ENCODE data around the gene WDPCP. TPM values are rescaled to one million over a fixed set of nuclear protein-coding genes. Genes with fewer than 3 reads are reported as not detected.

The WDPCP gene
- total RNA-seq, 1 donor from 2014 or later, result 13.3 TPM

DNA sequence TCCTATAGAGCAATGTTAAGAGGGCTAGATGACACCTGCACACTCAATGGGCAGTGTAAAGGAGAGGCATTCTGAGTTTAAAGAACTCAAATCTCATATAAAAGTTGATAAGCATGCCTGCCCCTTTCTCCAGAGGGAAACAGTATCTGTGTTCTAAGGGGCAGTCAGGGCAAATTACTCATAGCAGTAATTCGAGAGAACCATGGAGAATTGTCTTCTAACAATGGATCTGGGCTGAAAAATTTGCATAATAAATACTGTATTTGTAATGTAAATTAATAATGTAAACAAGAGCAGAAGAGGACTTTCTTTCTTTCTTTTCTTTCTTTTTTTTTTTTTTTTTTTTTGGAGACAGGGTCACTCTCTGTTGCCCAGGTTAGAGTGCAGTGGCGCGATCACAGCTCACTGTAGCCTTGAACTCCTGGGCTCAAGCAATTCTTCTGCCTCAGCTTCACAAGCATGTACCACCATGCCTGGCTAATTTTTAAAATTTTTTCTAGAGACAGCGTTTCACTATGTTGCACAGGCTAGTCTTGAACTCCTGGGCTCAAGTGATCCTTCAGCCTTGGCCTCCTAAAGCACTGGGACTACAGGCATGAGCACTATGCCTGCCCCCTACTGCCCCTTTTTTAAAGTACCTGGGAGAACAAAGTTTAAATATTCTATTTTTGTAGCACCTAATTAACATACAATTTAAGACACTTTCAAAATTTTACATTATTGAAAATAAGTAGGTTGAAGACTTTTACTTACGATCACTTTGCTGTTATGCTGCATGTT lies 467.0 kb downstream of the WDPCP start:
- no peak for DNase-seq (ENCODE audit: extremely low spot score in 2 of 2)
- H3K4me1 ChIP-seq, result no peaks in the 10 kb centered on the region
- H3K27ac ChIP-seq, result no peak overlapping the region
- H3K27me3 ChIP-seq, result no peaks in the 10 kb centered on the region
- no peaks in the 10 kb centered on the region for H3K9me3 ChIP-seq
- H3K4me3 ChIP-seq, result no peak overlapping the region
- no peaks in the 10 kb centered on the region for H3K36me3 ChIP-seq
- TF ChIP-seq, protein P1, sequence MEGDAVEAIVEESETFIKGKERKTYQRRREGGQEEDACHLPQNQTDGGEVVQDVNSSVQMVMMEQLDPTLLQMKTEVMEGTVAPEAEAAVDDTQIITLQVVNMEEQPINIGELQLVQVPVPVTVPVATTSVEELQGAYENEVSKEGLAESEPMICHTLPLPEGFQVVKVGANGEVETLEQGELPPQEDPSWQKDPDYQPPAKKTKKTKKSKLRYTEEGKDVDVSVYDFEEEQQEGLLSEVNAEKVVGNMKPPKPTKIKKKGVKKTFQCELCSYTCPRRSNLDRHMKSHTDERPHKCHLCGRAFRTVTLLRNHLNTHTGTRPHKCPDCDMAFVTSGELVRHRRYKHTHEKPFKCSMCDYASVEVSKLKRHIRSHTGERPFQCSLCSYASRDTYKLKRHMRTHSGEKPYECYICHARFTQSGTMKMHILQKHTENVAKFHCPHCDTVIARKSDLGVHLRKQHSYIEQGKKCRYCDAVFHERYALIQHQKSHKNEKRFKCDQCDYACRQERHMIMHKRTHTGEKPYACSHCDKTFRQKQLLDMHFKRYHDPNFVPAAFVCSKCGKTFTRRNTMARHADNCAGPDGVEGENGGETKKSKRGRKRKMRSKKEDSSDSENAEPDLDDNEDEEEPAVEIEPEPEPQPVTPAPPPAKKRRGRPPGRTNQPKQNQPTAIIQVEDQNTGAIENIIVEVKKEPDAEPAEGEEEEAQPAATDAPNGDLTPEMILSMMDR (IDR thresholded peaks at IDR 0.05), result no peak
- TF ChIP-seq POLR2A (IDR thresholded peaks at IDR 0.05), result no peak
- TF ChIP-seq POLR2AphosphoS5 (IDR thresholded peaks at IDR 0.05; ENCODE audit: insufficient read depth in 1 of 2, low read depth in 1 of 2), result no peak
- intact Hi-C loops (cut with DNase I), result no loop called here

DNA sequence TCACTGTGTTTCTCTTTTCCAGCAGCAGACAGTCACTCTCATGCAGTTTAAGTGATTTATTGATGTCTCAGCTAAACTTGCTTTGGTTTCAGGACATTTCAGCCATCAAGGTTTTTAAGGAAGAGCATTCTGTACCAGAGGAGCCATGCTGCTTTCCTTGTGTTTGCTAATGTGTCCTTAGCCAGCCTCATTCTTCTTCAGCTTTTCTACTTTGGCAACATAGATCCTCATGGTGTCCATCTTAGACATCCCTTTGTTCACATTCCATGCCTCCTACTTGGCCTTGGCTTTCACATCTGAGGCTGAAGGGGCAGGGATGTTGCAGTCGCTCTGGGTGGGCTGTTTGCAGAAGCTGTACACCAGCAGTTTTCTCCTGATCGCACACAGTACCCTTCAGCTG lies 469.5 kb downstream of the WDPCP start:
- Histone ChIP-seq H3K27ac (no peak overlapping the region), H3K9me3 (no peaks in the 10 kb centered on the region), H3K4me1 (no peaks in the 10 kb centered on the region), H3K4me3 (no peak overlapping the region), H3K27me3 (no peaks in the 10 kb centered on the region), H3K36me3 (no peaks in the 10 kb centered on the region)
- TF ChIP-seq POLR2AphosphoS5 (IDR thresholded peaks at IDR 0.05; ENCODE audit: insufficient read depth in 1 of 2, low read depth in 1 of 2) (no peak), POLR2A (IDR thresholded peaks at IDR 0.05) (no peak)
- TF ChIP-seq, protein P1 (IDR thresholded peaks at IDR 0.05), result no peak
- intact Hi-C loops (cut with DNase I), result no loop called here
- DNase-seq (ENCODE audit: extremely low spot score in 2 of 2), result no peak

DNA sequence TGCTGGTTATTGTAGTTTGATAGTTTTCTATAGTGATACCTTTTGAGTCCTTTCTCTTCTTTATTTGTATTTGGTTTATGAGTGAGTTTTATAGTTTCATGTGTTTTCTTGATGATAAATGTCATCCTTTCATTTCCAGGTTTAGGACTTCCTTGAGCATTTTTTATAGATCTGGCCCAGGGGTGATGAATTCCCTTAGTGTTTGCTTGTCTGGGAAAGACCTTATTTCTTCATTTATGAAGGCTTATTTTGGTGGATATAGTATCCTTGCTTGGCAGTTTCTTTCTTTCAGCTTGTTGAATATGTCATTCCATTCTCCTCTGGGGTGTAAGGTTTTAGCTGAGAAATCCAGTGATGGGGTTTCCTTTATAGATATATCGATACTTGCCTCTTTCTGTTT lies 483.8 kb downstream of the WDPCP start:
- H3K9me3 ChIP-seq, result peaks cover 6% of the 10 kb centered on the region
- intact Hi-C loops (cut with DNase I), result no loop called here

DNA sequence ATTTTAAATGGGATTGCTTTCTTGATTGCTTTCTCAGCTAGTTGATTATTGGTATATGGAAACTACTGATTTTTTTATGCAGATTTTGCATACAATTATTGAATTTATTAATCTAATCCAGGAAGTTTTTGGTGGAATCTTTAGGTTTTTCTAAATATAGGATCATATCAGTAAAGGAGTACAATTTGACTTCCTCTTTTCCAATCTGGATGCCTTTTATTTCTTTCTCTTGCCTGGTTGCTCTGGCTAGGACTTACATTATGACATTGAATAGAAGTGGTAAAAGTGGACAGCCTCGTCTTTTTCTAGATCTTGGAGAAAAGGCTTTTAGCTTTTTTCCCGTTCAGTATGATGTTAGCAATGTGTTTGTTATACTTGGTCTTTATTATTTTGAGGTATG lies 486.3 kb downstream of the WDPCP start:
- Histone ChIP-seq H3K9me3 (peaks cover 6% of the 10 kb centered on the region), H3K4me1 (no peaks in the 10 kb centered on the region), H3K36me3 (no peaks in the 10 kb centered on the region), H3K27me3 (no peaks in the 10 kb centered on the region), H3K27ac (no peak overlapping the region), H3K4me3 (no peak overlapping the region)
- intact Hi-C loops (cut with DNase I), result no loop called here
- no peak for TF ChIP-seq POLR2A (IDR thresholded peaks at IDR 0.05)
- TF ChIP-seq, protein P1 (IDR thresholded peaks at IDR 0.05), result no peak
- no peak for TF ChIP-seq POLR2AphosphoS5 (IDR thresholded peaks at IDR 0.05; ENCODE audit: insufficient read depth in 1 of 2, low read depth in 1 of 2)
- DNase-seq (ENCODE audit: extremely low spot score in 2 of 2), result no peak

More for the DNA sequence above, 483.8 kb downstream of the WDPCP start:
- TF ChIP-seq POLR2A (IDR thresholded peaks at IDR 0.05) (no peak), POLR2AphosphoS5 (IDR thresholded peaks at IDR 0.05; ENCODE audit: insufficient read depth in 1 of 2, low read depth in 1 of 2) (no peak)
- TF ChIP-seq, protein P1 (IDR thresholded peaks at IDR 0.05), result no peak
- Histone ChIP-seq H3K27ac (no peak overlapping the region), H3K36me3 (no peaks in the 10 kb centered on the region), H3K4me3 (no peak overlapping the region), H3K27me3 (no peaks in the 10 kb centered on the region), H3K4me1 (no peaks in the 10 kb centered on the region)
- no peak for DNase-seq (ENCODE audit: extremely low spot score in 2 of 2)

DNA sequence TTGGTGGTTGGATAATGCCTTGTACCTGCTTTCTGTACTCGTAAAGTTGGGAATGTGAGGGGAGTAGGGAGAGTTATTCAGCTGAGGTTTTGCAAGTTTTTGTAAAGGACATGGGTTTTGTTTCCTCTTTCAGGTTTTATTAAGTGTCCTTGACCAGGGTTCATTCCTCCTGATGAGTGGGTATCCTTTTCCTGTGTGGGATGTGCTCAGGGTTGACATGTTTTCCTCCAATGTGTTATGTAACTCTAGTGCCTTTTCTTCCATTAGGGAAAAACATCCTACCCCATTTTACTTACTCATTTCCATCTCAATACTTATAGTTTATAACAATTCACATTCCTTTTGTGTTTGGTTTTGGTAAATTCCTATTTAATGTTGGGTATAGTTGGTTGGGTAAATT lies 489.2 kb downstream of the WDPCP start:
- no peak overlapping the region for H3K27ac ChIP-seq
- intact Hi-C loops (cut with DNase I), result no loop called here
- no peak for DNase-seq (ENCODE audit: extremely low spot score in 2 of 2)
- no peak for TF ChIP-seq POLR2AphosphoS5 (IDR thresholded peaks at IDR 0.05; ENCODE audit: insufficient read depth in 1 of 2, low read depth in 1 of 2)
- TF ChIP-seq POLR2A (IDR thresholded peaks at IDR 0.05), result no peak
- TF ChIP-seq, protein P1 (IDR thresholded peaks at IDR 0.05), result no peak
- no peak overlapping the region for H3K4me3 ChIP-seq
- no peaks in the 10 kb centered on the region for H3K4me1 ChIP-seq
- no peaks in the 10 kb centered on the region for H3K9me3 ChIP-seq
- no peaks in the 10 kb centered on the region for H3K36me3 ChIP-seq
- H3K27me3 ChIP-seq, result no peaks in the 10 kb centered on the region

Measured in vagina (tissue), 2 donors.